Cerebellar cortex (tissue), 1 donor: ENCODE data around the gene ZNF227.
"Not testable (repeated sequence)": the region's sequence is repeated elsewhere in the genome, so short reads cannot be mapped to it uniquely, and the experiment has no call there.

ENCODE experiments used
- DNase-seq: peaks from one replicate; pipeline ENCODE4 v3.0.0-alpha.2; 2015; ENCODE audit warnings: low spot score

Gene ZNF227

DNA sequence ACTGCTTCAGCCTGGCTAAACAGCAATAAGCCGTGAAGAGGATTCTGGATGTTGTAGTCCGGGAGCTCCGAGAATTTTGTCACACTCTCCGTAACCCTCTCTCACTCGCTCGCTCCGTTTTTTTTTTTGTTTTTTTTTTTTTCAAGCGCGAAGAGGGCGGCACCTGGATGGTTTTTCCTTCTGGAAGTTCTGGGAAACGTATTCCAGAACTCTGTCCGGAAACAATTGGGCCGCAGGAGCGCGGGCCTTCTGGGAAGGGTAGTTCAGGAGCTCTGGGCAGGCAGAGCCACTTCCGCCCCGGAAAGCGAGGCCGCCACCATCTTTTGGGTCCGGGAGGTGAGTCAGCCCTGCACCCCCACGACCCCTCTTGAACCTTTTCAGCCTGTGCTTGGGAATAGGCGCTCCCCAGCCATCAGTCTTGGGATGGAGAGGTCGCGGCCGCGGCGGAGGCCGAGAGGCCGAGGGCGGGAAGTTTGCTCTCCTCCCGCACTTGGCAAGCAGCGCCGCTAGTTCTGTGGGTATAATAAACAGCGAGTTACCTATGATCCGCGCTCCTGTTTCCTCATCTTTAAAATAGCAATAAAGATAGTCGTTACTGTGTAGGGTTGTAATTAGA is at the start of gene ZNF227:
Gene ZNF227, plus strand, starts transcription at position 283 of the 616 bp plus-strand sequence. CDS start 5,261 bp downstream, outside the sequence.
- peak; percentile 98 for DNase-seq

DNA sequence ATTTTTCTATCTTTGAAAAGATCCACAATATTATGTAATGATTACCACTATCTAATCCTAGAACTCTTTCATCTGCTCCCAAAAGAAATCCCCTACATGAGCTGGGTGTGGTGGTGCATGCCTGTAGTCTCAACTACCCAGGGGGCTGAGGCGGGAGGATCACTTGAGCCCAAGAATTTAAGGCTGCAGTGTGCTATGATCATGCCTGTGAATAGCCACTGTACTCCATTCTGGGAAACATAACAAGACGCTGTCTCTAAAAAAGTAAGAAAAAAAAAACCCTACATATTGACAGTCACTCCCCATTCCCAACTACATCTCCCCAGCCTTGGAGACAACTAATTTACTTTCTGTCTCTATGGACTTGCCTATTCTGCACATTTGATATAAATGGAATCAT is 48.5 kb upstream of the ZNF227 start:
- DNase-seq = no peak

DNA sequence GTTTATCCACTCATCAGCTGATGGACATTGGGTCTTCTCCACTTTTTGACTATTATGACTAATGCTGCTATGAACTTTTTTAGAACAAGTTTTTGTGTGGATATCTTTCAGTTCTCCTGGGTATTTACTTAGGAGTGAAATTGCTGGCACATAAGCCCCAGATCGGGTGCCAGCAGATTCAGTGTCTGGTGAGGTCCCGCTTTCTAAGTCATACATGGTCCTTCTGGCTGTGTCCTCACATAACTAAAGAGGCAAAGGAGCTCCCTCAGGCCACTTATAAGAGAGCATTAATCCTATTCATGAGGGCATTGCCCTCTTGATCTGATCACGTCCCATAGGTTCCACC is 48.0 kb upstream of the ZNF227 start:
- no peak for DNase-seq

DNA sequence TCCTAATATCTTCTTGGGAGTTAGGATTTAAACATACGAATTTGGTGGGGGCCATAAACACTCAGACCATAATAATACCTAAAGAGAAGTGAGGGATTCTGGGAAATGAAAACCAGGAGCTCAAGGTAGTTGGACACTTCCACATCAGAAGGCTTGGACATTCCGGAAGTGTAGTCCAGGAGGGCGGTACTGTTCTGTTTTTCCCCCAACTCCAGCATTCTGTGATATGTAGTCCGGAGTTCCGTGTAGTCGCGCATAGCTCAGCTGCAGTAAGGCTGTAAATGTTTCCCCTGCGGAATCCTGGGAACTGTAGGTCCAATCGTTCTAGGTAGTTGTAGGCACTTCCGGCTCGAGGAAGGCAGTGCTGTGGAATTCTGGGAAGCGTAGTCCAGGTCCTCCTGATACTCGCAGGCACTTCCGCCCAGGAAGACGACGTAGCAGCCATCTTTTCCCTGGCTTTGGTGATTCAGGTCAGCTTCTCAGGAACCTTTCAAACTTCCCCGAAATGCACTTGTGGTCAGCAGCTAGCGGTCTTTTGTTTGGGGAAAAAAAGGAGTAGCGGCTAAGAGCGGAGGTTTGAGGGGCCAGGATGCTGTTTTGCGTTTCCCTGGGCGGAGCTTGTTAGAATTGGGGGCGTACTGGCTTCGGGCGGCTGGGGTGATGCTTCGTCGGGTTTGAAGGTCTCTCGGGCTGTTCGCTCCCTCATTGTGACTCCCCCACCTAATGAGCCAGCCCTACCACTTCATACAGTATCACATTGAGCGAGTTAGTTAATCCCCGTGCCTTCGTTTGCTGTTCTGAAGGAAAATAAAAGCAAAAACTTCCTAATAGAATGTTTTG is 47.4 kb upstream of the ZNF227 start, which contains the start of gene ZNF226:
Gene ZNF226, plus strand, starts transcription at position 428 of the 840 bp plus-strand sequence. CDS start 4,981 bp downstream, outside the sequence.
- DNase-seq = peak; percentile 100

DNA sequence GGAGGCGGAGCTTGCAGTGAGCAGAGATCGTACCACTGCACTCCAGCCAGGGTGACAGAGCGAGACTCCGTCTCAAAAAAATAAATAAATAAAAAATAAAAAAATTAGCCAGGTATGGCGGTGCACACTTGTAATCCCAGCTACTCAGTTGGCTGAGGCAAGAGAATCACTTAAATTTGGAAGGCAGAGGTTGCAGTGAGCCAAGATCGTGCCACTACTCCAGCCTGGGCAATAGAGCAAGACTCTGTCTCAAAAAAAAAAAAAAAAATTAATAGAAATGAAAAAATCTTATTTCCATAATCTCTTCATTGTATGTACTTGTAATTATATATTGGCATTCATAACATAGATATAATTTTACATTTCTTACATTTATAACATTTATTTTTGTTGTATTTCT is 41.7 kb upstream of the ZNF227 start:
- not testable (repeated sequence) for DNase-seq

DNA sequence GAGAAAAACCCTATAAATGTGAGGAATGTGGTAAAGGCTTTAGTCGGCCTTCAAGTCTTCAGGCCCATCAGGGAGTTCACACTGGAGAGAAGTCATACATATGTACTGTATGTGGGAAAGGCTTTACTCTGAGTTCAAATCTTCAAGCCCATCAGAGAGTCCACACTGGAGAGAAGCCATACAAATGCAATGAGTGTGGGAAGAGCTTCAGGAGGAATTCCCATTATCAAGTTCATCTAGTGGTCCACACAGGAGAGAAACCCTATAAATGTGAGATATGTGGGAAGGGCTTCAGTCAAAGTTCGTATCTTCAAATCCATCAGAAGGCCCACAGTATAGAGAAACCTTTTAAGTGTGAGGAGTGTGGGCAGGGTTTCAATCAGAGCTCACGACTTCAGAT is 35.7 kb upstream of the ZNF227 start:
- no peak for DNase-seq

DNA sequence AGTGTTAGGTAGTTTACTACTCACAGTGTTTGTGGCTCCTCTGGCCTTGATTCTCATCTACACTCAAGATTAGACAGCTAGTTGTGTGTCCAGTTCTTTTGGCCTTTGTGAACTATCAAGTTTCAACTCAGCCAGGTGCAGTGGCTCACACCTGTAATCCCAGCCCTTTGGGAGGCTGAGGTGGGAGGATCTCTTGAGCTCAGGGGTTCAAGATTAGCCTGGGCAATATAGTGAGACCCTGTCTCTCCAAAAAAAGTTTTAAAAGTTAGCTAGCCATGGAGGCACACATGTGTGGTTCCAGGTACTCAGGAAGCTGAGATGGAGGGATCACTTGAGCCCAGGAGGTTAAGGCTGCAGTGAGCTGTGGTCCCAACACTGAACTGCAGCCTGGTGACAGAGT is 31.4 kb upstream of the ZNF227 start:
- no peak for DNase-seq

DNA sequence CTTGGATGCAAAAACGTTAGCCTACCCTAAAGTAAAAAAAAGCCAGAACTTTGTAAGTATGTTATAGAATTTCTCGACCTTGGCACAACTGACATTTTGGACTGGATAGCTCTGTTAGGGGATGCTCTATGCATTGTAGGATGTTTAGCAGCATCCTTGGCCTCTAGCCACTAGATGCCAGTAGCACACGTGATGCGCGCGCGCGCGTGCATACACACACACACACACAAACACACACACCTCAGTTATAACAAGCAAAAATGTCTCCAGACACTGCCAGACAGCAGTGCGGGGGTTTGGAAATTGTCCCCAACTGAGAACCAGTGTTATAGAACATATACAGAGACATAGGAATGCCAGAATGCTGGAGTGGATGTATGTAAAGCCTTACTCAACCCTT is 30.2 kb upstream of the ZNF227 start:
- DNase-seq = no peak

DNA sequence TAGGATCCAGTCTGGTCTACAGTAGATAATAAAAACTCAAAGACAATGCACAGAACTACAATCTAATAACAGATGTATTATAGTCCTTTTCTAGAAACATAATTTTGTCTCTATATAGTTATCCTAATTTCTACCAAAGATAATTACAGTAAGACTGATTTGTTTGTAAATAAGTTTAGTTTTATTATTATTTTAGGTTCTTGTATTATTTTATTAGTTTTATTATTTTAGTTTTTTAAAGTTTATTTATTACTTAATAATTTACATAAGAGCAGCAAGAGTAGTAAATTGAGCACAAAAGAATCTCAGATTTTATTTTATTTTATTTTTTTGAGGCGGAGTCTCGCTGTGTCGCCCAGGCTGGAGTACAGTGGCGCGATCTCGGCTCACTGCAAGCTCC is 22.3 kb upstream of the ZNF227 start:
- DNase-seq = no peak

DNA sequence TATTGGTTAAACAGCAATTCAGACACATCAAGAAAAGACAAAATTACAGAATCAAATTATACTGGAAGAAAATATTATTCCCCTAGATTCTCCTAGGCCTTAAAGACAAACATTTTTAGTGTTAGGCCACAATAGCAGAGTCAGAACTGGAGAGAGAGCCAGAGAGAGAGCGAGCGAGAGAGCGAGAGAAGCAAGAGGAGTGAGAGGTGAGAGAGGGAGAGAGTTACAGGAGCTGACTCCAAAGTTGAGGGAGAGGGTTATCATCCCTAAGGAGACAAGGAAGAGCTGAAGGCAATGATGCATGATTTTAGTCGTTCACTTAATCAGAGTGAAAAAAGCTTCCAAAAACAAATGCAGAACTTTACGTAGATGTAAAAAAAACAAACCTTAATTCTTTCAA is 20.2 kb upstream of the ZNF227 start:
- no peak for DNase-seq

DNA sequence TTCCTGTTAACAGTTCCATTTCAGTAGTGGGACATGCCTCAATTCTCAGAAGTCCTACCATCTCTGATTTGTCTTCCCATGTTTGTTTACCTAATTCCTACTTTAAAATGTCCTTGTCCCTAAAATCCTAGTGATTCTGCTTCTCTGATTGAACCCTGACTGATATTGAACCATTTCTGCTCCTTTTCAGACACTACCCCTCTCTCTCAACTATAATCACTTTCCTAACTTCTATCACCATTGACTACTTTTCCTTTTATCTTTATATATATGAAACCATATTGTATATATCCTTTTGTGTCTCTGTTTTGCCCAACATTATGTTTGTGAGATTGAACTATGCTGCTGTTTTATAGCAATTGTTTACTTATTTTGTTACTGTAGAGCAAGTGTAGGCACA is 15.6 kb upstream of the ZNF227 start:
- no peak for DNase-seq

DNA sequence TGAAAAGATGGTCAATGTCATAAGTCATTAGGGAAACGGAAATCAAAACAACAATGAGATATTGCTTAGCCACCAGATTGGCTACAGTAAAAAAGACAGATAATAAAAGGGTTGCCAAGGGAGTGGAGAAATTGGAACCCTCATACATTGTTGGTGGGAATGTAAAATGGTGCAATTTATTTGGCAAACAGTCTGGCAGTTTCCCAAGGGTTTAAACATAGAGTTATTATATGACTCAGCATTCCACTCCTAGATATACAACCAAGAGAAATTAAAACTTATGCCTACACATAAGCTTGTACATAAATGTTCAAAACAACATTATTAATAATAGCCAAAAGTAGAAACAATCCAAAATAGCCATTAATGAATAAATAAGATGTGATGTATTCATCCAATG is 9.9 kb upstream of the ZNF227 start:
- DNase-seq = no peak

DNA sequence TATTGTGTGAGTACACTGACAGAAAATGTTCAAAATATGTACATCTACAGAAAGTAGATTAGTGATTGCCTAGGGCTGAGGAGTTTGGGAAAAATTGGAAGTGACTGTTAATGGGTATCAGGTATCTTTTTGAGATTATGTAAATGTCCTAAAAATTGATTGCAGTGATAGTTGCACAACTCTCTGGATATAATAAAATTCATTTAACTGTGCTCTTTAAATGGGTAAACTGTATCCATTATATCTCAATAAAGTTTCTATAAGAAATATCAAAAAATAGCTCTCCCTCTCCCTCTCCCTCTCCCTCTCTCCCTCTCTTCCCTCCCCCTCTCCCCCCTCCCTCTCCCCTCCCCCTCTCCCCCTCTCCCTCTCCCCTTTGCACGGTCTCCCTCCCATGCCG is 9.4 kb upstream of the ZNF227 start:
- no peak for DNase-seq

DNA sequence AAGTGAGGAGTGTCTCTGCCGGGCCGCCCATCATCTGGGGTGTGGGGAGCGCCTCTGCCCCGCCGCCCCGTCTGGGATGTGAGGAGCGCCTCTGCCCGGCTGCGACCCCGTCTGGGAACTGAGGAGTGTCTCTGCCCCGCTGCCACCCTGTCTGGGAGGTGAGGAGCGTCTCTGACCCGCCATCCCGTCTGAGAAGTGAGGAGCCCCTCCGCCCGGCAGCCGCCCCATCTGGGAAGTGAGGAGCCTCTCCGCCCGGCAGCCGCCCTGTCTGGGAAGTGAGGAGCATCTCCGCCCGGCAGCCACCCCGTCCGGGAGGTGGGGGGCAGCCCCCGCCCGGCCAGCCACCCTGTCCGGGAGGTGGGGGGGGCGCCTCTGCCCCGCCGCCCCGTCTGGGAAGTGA is 8.5 kb upstream of the ZNF227 start:
- DNase-seq = not testable (repeated sequence)

DNA sequence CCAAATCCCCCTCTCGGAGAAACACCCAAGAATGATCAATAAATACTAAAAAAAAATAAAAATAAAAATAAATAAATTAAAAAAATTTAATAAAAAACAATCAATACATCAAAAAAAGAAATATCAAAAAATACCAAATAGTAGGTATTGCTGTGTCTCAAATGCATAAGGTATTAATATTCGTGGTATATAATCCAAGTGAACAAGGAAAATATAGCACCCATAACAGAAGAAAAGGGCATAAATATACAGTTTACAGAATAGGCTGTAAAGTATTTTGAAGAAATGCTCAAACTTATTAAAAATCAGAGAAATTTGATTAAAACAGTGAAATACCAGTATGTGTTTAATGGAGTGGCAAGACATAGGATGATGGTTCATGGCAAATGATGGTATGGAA is 7.6 kb upstream of the ZNF227 start:
- DNase-seq = no peak

DNA sequence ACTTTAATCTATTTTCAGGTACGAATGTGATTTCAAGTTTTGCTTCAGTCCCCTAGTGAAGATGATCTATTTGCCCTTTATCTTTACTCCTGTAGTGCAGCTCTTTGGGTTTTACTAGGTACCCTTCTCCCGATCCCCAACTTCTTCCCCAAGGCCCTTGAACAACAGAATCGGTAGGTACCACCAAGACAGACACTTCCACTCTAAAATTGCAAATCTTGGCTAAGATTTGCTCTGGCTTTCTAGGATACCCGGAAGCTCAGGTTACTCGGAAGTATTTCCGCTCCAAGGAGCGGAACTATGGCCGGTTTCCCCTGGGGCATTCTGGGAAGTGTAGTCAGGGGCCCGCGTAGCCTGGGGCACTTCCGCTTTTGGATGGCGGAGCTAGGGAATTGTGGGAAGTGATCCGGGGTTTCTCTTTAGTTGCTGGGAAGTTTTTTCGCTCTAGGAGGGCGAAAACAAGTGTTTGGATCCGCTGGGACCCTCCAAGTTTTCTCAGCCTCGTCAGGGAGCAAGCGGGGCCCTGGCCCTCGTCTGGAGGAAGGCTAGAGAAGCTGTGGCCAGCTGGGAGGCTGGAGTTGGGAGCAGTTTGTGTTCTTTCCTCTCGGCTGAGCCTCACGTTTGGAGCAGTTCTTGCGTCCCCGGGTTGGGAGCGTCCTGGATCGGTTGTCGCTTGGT is 5.1 kb upstream of the ZNF227 start:
- DNase-seq = peak; percentile 97

DNA sequence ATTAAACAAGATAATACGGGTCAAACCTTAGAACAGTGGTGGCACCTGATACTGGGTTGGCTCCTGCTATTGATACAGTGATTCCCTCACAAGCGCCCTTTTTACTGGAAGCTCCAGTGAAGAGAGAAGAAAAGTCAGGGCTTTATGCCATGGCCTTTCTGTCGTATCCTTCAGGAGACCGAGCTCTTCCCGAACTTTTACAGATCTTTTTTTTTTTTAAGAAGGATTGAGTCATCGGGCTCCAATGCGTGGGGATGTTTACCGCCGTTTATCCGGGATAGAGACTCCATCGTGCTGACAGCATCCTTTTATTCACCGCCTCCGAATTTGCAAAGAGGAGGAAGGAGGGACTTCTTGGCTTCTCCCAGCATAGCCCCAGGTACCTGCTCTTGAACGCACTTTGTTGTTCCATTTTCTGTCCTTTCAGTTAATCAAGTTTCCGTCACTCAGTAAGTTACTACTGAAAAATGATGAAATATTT is 574 bp downstream of the ZNF227 start:
- peak; percentile 53 for DNase-seq

DNA sequence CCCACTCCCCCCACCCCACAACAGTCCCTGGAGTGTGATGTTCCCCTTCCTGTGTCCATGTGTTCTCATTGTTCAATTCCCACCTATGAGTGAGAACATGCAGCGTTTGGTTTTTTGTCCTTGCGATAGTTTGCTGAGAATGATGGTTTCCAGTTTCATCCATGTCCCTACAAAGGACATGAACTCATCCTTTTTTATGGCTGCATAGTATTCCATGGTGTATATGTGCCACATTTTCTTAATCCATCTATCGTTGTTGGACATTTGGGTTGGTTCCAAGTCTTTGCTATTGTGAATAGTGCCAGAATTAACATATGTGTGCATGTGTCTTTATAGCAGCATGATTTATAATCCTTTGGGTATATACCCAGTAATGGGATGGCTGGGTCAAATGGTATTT is 7.6 kb downstream of the ZNF227 start:
- not testable (repeated sequence) for DNase-seq

DNA sequence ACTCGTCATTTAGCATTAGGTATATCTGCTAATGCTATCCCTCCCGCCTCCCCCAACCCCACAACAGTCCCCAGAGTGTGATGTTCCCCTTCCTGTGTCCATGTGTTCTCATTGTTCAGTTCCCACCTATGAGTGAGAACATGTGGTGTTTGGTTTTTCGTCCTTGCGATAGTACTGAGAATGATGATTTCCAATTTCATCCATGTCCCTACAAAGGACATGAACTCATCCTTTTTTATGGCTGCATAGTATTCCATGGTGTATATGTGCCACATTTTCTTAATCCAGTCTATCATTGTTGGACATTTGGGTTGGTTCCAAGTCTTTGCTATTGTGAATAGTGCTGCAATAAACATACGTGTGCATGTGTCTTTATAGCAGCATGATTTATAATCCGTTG is 8.4 kb downstream of the ZNF227 start:
- DNase-seq = not testable (repeated sequence)

DNA sequence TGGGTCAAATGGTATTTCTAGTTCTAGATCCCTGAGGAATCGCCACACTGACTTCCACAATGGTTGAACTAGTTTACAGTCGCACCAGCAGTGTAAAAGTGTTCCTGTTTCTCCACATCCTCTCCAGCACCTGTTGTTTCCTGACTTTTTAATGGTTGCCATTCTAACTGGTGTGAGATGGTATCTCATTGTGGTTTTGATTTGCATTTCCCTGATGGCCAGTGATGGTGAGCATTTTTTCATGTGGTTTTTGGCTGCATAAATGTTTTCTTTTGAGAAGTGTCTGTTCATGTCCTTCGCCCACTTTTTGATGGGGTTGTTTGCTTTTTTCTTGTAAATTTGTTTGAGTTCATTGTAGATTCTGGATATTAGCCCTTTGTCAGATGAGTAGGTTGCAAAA is 9.0 kb downstream of the ZNF227 start:
- not testable (repeated sequence) for DNase-seq

DNA sequence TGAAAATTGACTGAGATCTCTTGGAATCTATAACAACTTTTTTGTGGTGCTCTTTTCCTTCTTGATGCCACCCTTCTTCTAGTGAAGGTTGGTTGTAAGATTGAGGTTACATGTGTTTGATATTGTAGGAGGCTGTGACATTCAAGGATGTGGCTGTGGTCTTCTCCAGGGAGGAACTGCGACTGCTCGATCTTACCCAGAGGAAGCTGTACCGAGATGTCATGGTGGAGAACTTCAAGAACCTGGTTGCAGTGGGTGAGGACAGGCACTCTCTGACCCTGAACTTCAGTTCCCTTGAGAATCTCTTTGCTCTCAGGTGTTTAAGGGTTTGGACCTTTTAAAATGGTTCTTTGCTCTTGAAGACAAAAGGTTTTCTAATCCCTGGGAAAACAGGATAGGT is 16.0 kb downstream of the ZNF227 start:
- no peak for DNase-seq

DNA sequence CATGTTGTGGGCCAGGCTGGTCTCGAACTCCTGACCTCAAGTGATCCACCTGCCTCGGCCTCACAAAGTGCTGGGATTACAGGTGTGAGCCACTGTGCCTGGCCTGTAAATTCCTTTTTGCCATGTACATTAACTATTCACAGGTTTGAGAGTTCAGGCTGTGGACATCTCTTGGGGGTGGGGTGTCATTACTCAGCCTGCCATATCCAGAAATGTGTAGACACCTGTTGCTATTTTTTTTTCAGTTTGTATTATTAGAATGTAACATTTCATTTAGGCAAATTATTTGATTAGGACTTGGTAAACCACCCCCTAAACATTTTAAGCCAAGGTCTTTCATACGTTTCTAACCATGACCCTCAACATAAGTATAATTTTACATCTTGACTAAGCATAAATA is 20.5 kb downstream of the ZNF227 start:
- no peak for DNase-seq

DNA sequence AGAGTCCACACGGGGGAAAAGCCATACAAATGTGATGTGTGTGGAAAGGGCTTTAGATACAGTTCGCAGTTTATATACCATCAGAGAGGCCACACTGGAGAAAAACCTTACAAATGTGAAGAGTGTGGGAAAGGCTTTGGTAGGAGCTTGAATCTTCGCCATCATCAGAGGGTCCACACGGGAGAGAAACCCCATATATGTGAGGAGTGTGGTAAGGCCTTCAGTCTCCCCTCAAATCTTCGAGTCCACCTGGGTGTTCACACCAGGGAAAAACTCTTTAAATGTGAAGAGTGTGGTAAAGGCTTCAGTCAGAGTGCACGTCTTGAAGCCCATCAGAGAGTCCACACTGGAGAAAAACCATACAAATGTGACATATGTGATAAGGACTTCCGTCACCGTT is 24.1 kb downstream of the ZNF227 start:
- no peak for DNase-seq
